ENCODE results near the gene PHOX2A.

DNA sequence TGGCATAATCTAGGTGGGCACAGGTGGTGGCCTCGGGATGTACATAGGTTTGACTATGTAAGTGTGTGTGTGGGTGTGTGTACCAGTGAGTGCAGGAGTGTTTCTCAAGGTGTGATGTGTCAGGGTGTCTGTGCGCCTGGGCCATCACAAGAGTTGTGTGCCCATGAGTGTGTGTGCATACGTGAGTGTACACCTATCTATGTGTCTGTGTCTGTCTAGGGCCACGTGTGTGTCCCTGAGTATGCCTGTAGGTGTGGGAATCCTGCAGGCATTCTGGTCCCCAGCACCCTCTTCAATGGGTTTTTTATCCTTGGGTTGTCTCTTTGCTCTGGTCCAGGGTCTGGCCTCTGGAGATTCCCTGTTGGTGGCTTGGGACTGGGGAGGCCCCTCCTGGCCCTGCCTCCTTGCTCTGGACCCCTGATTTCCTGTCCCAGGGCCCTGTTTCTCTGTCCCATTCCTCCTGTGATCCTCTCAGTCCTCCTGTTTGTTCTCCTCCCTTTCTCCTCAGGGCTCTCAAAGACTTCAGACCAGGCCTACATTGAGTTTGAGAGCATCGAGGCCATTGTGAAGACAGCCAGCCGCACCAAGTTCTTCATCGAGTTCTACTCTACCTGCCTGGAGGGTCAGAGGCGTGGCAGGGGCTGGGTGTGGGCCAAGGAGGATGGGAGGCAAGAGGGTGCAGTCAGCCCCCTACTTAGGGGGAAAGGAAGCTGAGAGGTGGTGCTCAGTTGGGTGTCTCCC, 10.0 kb downstream of the PHOX2A start:
- TF ChIP-seq CTCF (IDR thresholded peaks at IDR 0.05; ENCODE audit: insufficient read depth, low read length): no peak
- TF ChIP-seq, protein P1, sequence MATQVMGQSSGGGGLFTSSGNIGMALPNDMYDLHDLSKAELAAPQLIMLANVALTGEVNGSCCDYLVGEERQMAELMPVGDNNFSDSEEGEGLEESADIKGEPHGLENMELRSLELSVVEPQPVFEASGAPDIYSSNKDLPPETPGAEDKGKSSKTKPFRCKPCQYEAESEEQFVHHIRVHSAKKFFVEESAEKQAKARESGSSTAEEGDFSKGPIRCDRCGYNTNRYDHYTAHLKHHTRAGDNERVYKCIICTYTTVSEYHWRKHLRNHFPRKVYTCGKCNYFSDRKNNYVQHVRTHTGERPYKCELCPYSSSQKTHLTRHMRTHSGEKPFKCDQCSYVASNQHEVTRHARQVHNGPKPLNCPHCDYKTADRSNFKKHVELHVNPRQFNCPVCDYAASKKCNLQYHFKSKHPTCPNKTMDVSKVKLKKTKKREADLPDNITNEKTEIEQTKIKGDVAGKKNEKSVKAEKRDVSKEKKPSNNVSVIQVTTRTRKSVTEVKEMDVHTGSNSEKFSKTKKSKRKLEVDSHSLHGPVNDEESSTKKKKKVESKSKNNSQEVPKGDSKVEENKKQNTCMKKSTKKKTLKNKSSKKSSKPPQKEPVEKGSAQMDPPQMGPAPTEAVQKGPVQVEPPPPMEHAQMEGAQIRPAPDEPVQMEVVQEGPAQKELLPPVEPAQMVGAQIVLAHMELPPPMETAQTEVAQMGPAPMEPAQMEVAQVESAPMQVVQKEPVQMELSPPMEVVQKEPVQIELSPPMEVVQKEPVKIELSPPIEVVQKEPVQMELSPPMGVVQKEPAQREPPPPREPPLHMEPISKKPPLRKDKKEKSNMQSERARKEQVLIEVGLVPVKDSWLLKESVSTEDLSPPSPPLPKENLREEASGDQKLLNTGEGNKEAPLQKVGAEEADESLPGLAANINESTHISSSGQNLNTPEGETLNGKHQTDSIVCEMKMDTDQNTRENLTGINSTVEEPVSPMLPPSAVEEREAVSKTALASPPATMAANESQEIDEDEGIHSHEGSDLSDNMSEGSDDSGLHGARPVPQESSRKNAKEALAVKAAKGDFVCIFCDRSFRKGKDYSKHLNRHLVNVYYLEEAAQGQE (IDR thresholded peaks at IDR 0.05; ENCODE audit: insufficient replicate concordance, low read depth): no peak
- no peak for TF ChIP-seq POLR2AphosphoS5 (IDR thresholded peaks at IDR 0.05; ENCODE audit: low read depth)
